Loucy (cell line): Measurements from ENCODE around the gene CDK6.

Experiments
- CTCF ChIP-seq: fragments of 200-600 bp; sonication (generic); conservative IDR thresholded peaks from 2 replicates; pipeline ENCODE4 v1.5.1; 2014; ENCODE audit warnings: mild to moderate bottlenecking, antibody characterized with exemption, low read length
- EZH2phosphoT487 ChIP-seq: fragments of 200-600 bp; IDR thresholded peaks from 2 replicates; pipeline ENCODE4 v1.6.1; 2018; ENCODE audit warnings: antibody characterized with exemption, mild to moderate bottlenecking, moderate library complexity, borderline replicate concordance

DNA sequence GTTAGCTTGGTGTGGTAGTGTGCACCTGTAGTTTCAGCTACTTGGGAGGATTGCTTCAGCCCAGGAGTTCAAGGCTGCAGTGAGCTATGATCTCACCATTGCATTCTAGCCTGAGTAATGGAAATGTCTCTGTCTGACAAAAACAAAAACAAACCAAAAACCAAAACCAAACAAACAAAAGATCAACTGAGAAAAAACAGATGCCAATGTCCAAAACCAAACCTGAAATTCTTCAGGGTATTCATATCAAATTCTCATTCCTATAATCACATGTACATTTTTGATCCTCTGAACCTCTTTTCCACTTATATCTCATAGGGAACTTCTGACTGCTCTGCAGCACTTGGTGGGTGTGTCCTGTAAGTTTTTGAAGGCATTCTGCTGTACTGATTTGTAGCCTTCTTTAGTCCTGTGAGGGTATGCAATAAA is 87.0 kb downstream of the CDK6 start:
- TF ChIP-seq CTCF (no peak), EZH2phosphoT487 (no peak)
